Measurements from ENCODE around the gene CYP2F1. TPM values are rescaled to one million over a fixed set of nuclear protein-coding genes. Genes with fewer than 3 reads are reported as not detected.

CYP2F1 gene
- total and polyA plus RNA-seq, 9 of the 15 experiments (the other 6 are each of a cell fraction or from before 2014, with no cell fraction given) = 0.03 to 0.77 (median 0.18) TPM; not detected in 1

- Histone ChIP-seq H3K27ac (ENCODE audit: extremely low read depth, low read depth, low read length) (no peak overlapping the region), H3K9me1 (ENCODE audit: control insufficient read depth, insufficient read depth, low read length) (no peaks in the 10 kb centered on the region), H3K4me3 (no peak overlapping the region), H3K4me2 (ENCODE audit: insufficient read depth, low read length) (no peak overlapping the region), H3K36me3 (ENCODE audit: control insufficient read depth, insufficient read depth, low read length) (no peaks in the 10 kb centered on the region), H2AFZ (ENCODE audit: low read depth, low read length) (no peak overlapping the region), H3K4me1 (replicated peaks in 1 of 2; ENCODE audit: control insufficient read depth in 2 of 2, insufficient read depth in 2 of 2, low read length in 2 of 2) (no peaks in the 10 kb centered on the region), H3K27me3 (ENCODE audit: control insufficient read depth in 2 of 2, insufficient read depth in 2 of 2, low read length in 2 of 2) (peaks cover 7 to 26% of the 10 kb centered on the region in 2 experiments; a peak in 3 of 5 replicates), H4K20me1 (replicated peaks; ENCODE audit: control insufficient read depth, insufficient read depth, low read length) (no peaks in the 10 kb centered on the region), H3K79me2 (ENCODE audit: control insufficient read depth, insufficient read depth, low read length) (no peaks in the 10 kb centered on the region), H3K9me3 (replicated peaks; ENCODE audit: control insufficient read depth, insufficient read depth, low read depth, low read length) (no peaks in the 10 kb centered on the region), H3K9ac (ENCODE audit: insufficient read depth in 1 of 2, low read depth in 2 of 2, low read length in 2 of 2) (no peak overlapping the region)
- BruUV-seq (replicated peaks) = no TSS peak
- TF ChIP-seq HNRNPLL (IDR thresholded peaks at IDR 0.05; ENCODE audit: low read depth, low read length, poor library complexity, severe bottlenecking) (no peak), C11orf30 (IDR thresholded peaks at IDR 0.05; ENCODE audit: low read depth) (no peak), ELK3 (CRISPR knock-in tag; IDR thresholded peaks at IDR 0.05) (no peak), TBP (optimal IDR thresholded peaks at IDR 0.05; ENCODE audit: low read depth, low read length) (no peak), NR0B1 (IDR thresholded peaks at IDR 0.05; ENCODE audit: partially characterized antibody) (no peak)
- ATAC-seq (no peak), FAIRE-seq (no peak), DNase-seq (ENCODE audit: extremely low read depth in 1 of 4, low spot score in 3 of 4) (no peak)
- CTCF ChIA-PET (ENCODE audit: low intra/inter-chr PET ratio) = no interaction called here
- POLR2A ChIA-PET = interaction anchor here (0.8 kb wide), 1 partner anchor 13 kb away, joined by 3 read pairs; no protein-coding TSS in a partner anchor
- in situ Hi-C loops (cut with MboI) (no loop called here), intact Hi-C loops (cut with micrococcal nuclease) (no loop called here)
- WGBS (ENCODE audit: insufficient coverage, low coverage, missing lambda C conversion rate) = 12% methylated on average over 9 of the region's 9 CpGs
Observed at GRCh38 chr19:41111296-41111695, 2.9 kb upstream of the CYP2F1 start.
